Body of pancreas (tissue), 4 donors: ENCODE data around the gene PLPPR5. TPM values are rescaled to one million over a fixed set of nuclear protein-coding genes. Genes with fewer than 3 reads are reported as not detected.
A peak's percentile ranks its signal among the peaks of the same experiment; 100 is the strongest.
"Not testable (repeated sequence)": the region's sequence is repeated elsewhere in the genome, so short reads cannot be mapped to it uniquely, and the experiment has no call there.

Source experiments
- ATAC-seq: fragments of 150-250 bp; one replicate; pipeline ENCODE4 v1.9.1; 2016
- DNase-seq, 4 donors: peaks; one replicate each; pipeline ENCODE4 v3.0.0-alpha.2; 2019
- H3K27ac ChIP-seq, 4 donors: fragments of 200-600 bp; sonication (generic); 1 replicate in 3 of 4; 2 replicates in 1 of 4; pipeline versions ENCODE4 v1.5.1 to v1.6.1; 2016 to 2019; ENCODE audit warnings: mild to moderate bottlenecking in 1 of 4, mixed read lengths in 1 of 4, moderate library complexity in 1 of 4
- H3K27me3 ChIP-seq, 2 donors: fragments of 200-600 bp; sonication (generic); one replicate each; pipeline ENCODE4 v1.6.0; 2016; ENCODE audit warnings: mild to moderate bottlenecking in 1 of 2
- H3K36me3 ChIP-seq, 2 donors: fragments of 200-600 bp; sonication (generic); replicated peaks in 1 of 2; 2 replicates each; pipeline ENCODE4 v1.5.1; 2016; ENCODE audit warnings: low read depth in 2 of 2; ENCODE audit not compliant: insufficient read depth in 1 of 2
- H3K4me1 ChIP-seq: fragments of 200-600 bp; sonication (generic); one replicate; pipeline ENCODE4 v1.6.0; 2016
- H3K4me3 ChIP-seq, 2 donors: fragments of 200-600 bp; sonication (generic); 1 replicate in 1 of 2; 2 replicates in 1 of 2; pipeline ENCODE4 v1.5.1; 2016 to 2019
- H3K9me3 ChIP-seq, 3 donors: fragments of 200-600 bp; sonication (generic); 1 replicate in 2 of 3; 2 replicates in 1 of 3; pipeline ENCODE4 v1.5.1; 2016
- CTCF ChIP-seq, 7 experiments: fragments of 450-650 bp in 4 of 7; fragments of 200-600 bp in 3 of 7; sonication (generic) in 3 of 7; IDR thresholded peaks; one replicate each; pipeline ENCODE4 v1.5.1; 2016 to 2019; ENCODE audit warnings: antibody characterized with exemption in 7 of 7
- POLR2A ChIP-seq, 3 donors: fragments of 450-650 bp; IDR thresholded peaks; one replicate each; pipeline ENCODE4 v1.6.1; 2016; ENCODE audit warnings: antibody characterized with exemption in 3 of 3, mild to moderate bottlenecking in 2 of 3
- WGBS, 2 donors: methylation state at CpG; one replicate each; pipeline ENCODE4 v1.1.5; 2017; 5-methylcytosine and 5-hydroxymethylcytosine counted together
- intact Hi-C: fragments of 100-400 bp; cut with DNase I; formaldehyde crosslinking; loops from one replicate; pipeline ENCODE4 v1.15.1; 2023
- total RNA-seq, 2 donors: library from RNA; depleted of rRNA; stranded (reverse); fragments of >200 nt; gene quantifications; one replicate each; pipeline ENCODE4 v1.1.0, GENCODE V29; 2016

Gene PLPPR5
- under 1 TPM in 1 of 2 donors, not detected in 1; under 0.01 TPM for total RNA-seq

GRCh38 chr1:99004861-99005442 lies at the start of gene PLPPR5:
Gene PLPPR5, minus strand, starts transcription at chr1:99004861. Its CDS starts 190 bp downstream, at chr1:99004671.
- intact Hi-C loops = no loop called here
- WGBS, 2 donors = 0 to 1% methylated on average over 36 to 43 of the region's 56 CpGs
- Histone ChIP-seq H3K27me3 (peaks cover 0 to 12% of the 10 kb centered on the region in 2 donors), H3K4me1 (peaks cover 13% of the 10 kb centered on the region), H3K4me3 (no peak within 1 kb of the TSS), H3K36me3 (no peaks in the 10 kb centered on the region), H3K9me3 (no peaks in the 10 kb centered on the region), H3K27ac (no peak within 1 kb of the TSS)
- peak; percentile 30 for ATAC-seq
- TF ChIP-seq POLR2A (IDR thresholded peaks at IDR 0.05) (no peak), CTCF (IDR thresholded peaks at IDR 0.05) (peak in 1 of 7 experiments; percentile 2)
- peak in 2 of 4 donors; percentile 9 to 16 for DNase-seq

- WGBS, 2 donors = 68 to 87% methylated on average over 10 of the region's 10 CpGs
- DNase-seq = no peak
- no peaks in the 10 kb centered on the region for H3K27me3 ChIP-seq
- no peak for TF ChIP-seq POLR2A (IDR thresholded peaks at IDR 0.05)
- no peak for TF ChIP-seq CTCF (IDR thresholded peaks at IDR 0.05)
- H3K4me1 ChIP-seq = no peaks in the 10 kb centered on the region
- H3K27ac ChIP-seq = no peak overlapping the region
- intact Hi-C loops = no loop called here
- ATAC-seq = no peak
- no peaks in the 10 kb centered on the region for H3K9me3 ChIP-seq
- no peaks in the 10 kb centered on the region for H3K36me3 ChIP-seq
- no peak overlapping the region for H3K4me3 ChIP-seq
Observed at GRCh38 chr1:99051611-99052283, 47.1 kb upstream of the PLPPR5 start.

GRCh38 chr1:99049745-99050144 lies 45.1 kb upstream of the PLPPR5 start:
- Histone ChIP-seq H3K27me3 (no peaks in the 10 kb centered on the region), H3K4me3 (no peak overlapping the region), H3K4me1 (no peaks in the 10 kb centered on the region), H3K36me3 (no peaks in the 10 kb centered on the region), H3K27ac (no peak overlapping the region), H3K9me3 (no peaks in the 10 kb centered on the region)
- DNase-seq (no peak), ATAC-seq (no peak)
- TF ChIP-seq CTCF (IDR thresholded peaks at IDR 0.05) (no peak), POLR2A (IDR thresholded peaks at IDR 0.05) (no peak)
- 36 to 47% methylated on average over 3 of the region's 3 CpGs for WGBS, 2 donors
- intact Hi-C loops = no loop called here

GRCh38 chr1:99036746-99037145 lies 32.1 kb upstream of the PLPPR5 start:
- H3K9me3 ChIP-seq = peaks cover 0 to 13% (median 0%) of the 10 kb centered on the region in 3 donors
- H3K4me3 ChIP-seq, H3K36me3 ChIP-seq, intact Hi-C loops, DNase-seq, H3K27me3 ChIP-seq, H3K27ac ChIP-seq, ATAC-seq, H3K4me1 ChIP-seq: not testable (repeated sequence)
- WGBS, 2 donors = 43 to 46% methylated on average over 2 to 5 of the region's 5 CpGs

GRCh38 chr1:99018313-99018712 lies 13.7 kb upstream of the PLPPR5 start:
- H3K4me1 ChIP-seq = no peaks in the 10 kb centered on the region
- ATAC-seq (no peak), DNase-seq (no peak)
- WGBS, 2 donors = 41 to 57% methylated on average over 3 of the region's 3 CpGs
- H3K27ac ChIP-seq = no peak overlapping the region
- H3K4me3 ChIP-seq = no peak overlapping the region
- no peaks in the 10 kb centered on the region for H3K27me3 ChIP-seq
- no peaks in the 10 kb centered on the region for H3K36me3 ChIP-seq
- H3K9me3 ChIP-seq = no peaks in the 10 kb centered on the region
- intact Hi-C loops = no loop called here
- TF ChIP-seq CTCF (IDR thresholded peaks at IDR 0.05) = no peak
- no peak for TF ChIP-seq POLR2A (IDR thresholded peaks at IDR 0.05)
